CD4-positive, alpha-beta T cell (primary cell): Measurements from ENCODE around the gene ITGB2. TPM values are rescaled to one million over a fixed set of nuclear protein-coding genes. Genes with fewer than 3 reads are reported as not detected.

Experiments
- ATAC-seq: fragments of 200-7000 bp; cut with Tn5 transposase; one replicate; pipeline ENCODE4 v1.10.0; 2022; ENCODE audit warnings: mild to moderate bottlenecking; ENCODE audit not compliant: poor library complexity
- CTCF ChIA-PET: fragments of 350-600 bp; sonication (Branson Sonifier 250); formaldehyde crosslinking; loops from one replicate; lab custom pipeline; 2021; ENCODE audit warnings: antibody characterized with exemption, inconsistent platforms; lab: Charles Lee
- POLR2A ChIA-PET: fragments of 350-600 bp; sonication (Branson Sonifier 250); formaldehyde crosslinking; loops from one replicate; lab custom pipeline; 2021; ENCODE audit warnings: antibody characterized with exemption, inconsistent platforms; lab: Charles Lee
- DNase-seq, 14 experiments: peaks; one replicate each; pipeline ENCODE4 v3.0.0-alpha.2; 2013 to 2020; ENCODE audit warnings: mixed read lengths in 2 of 14
- H3K27ac ChIP-seq, 2 donors: one replicate each; pipeline versions ENCODE4 v1.5.1 to v1.7.0; 2013; ENCODE audit warnings: low read length in 2 of 2, low read depth in 1 of 2, mild to moderate bottlenecking in 1 of 2
- H3K27me3 ChIP-seq, 2 experiments: 1 replicate in 1 of 2; 2 replicates in 1 of 2; pipeline versions ENCODE4 v1.6.1 to v1.7.0; 2013; ENCODE audit warnings: low read length in 2 of 2, control low read depth in 1 of 2, mild to moderate bottlenecking in 1 of 2, moderate library complexity in 1 of 2; ENCODE audit not compliant: insufficient read depth in 2 of 2, control insufficient read depth in 1 of 2
- H3K36me3 ChIP-seq: one replicate; pipeline ENCODE4 v1.6.1; 2013; ENCODE audit warnings: low read length, control low read depth; ENCODE audit not compliant: insufficient read depth
- H3K4me1 ChIP-seq: one replicate; pipeline ENCODE4 v1.6.1; 2013; ENCODE audit warnings: low read length, control low read depth; ENCODE audit not compliant: insufficient read depth
- H3K4me3 ChIP-seq: one replicate; pipeline ENCODE4 v1.5.1; 2013; ENCODE audit warnings: mild to moderate bottlenecking, low read length, moderate library complexity
- H3K9me3 ChIP-seq, 2 experiments: 1 replicate in 1 of 2; 2 replicates in 1 of 2; pipeline versions ENCODE4 v1.6.1 to v1.7.0; 2013; ENCODE audit warnings: low read length in 2 of 2, mild to moderate bottlenecking in 2 of 2, control low read depth in 1 of 2, moderate library complexity in 1 of 2; ENCODE audit not compliant: control insufficient read depth in 1 of 2, insufficient read depth in 1 of 2
- H3K27ac Mint-ChIP-seq: one replicate; pipeline ENCODE4 v1.8.0; 2020; ENCODE audit warnings: mixed read lengths
- H3K27me3 Mint-ChIP-seq: one replicate; pipeline ENCODE4 v1.8.0; 2021; ENCODE audit warnings: mixed read lengths
- H3K36me3 Mint-ChIP-seq: one replicate; pipeline ENCODE4 v1.8.0; 2021; ENCODE audit warnings: low read depth, mixed read lengths
- H3K4me1 Mint-ChIP-seq: one replicate; pipeline ENCODE4 v1.8.0; 2021; ENCODE audit warnings: low read depth, mixed read lengths
- H3K4me3 Mint-ChIP-seq: one replicate; pipeline ENCODE4 v1.8.0; 2020; ENCODE audit warnings: mild to moderate bottlenecking, mixed read lengths
- H3K9me3 Mint-ChIP-seq: one replicate; pipeline ENCODE4 v1.8.0; 2020; ENCODE audit warnings: mixed read lengths
- intact Hi-C, 2 experiments: fragments of 100-400 bp; cut with DNase I in 1 of 2; cut with micrococcal nuclease in 1 of 2; formaldehyde crosslinking; loops; one replicate each; pipeline versions ENCODE4 v1.15.1 to v1.9.0; 2023 to 2025; cut with DNase I, micrococcal nuclease
- total RNA-seq, 174 experiments: library from RNA in 2 of 174; stranded (reverse) in 2 of 174; gene quantifications; one replicate each; pipeline ENCODE4 v1.2.3 and lab custom pipeline; 2021 to 2026
- TF ChIP-seq, protein P1 (sequence below): fragments of 200-600 bp; IDR thresholded peaks from one replicate; pipeline ENCODE4 v1.8.0; 2022; ENCODE audit warnings: antibody characterized with exemption, mild to moderate bottlenecking

Gene ITGB2
- total RNA-seq, 2 experiments from 2014 or later, result 283 to 284 TPM

- intact Hi-C loops, result no loop called here
- Histone ChIP-seq H3K4me3 (no peak overlapping the region), H3K27me3 (no peaks in the 10 kb centered on the region), H3K36me3 (peaks cover 39% of the 10 kb centered on the region), H3K4me1 (peaks cover 85% of the 10 kb centered on the region), H3K27ac (no peak overlapping the region), H3K9me3 (no peaks in the 10 kb centered on the region)
- Mint-ChIP-seq H3K27me3 (no peaks in the 10 kb centered on the region), H3K36me3 (peaks cover 59% of the 10 kb centered on the region), H3K9me3 (no peaks in the 10 kb centered on the region), H3K4me1 (peaks cover 89% of the 10 kb centered on the region), H3K27ac (peak overlapping the region; percentile 92), H3K4me3 (peak overlapping the region; percentile 86)
- DNase-seq, result no peak
- ChIA-PET POLR2A (interaction anchor here (0.7 to 2.0 kb wide), 3 partner anchors 17 to 59 kb away, joined by 3 to 7 read pairs (median 4); no protein-coding TSS in a partner anchor), CTCF (no interaction called here)
- TF ChIP-seq, protein P1, sequence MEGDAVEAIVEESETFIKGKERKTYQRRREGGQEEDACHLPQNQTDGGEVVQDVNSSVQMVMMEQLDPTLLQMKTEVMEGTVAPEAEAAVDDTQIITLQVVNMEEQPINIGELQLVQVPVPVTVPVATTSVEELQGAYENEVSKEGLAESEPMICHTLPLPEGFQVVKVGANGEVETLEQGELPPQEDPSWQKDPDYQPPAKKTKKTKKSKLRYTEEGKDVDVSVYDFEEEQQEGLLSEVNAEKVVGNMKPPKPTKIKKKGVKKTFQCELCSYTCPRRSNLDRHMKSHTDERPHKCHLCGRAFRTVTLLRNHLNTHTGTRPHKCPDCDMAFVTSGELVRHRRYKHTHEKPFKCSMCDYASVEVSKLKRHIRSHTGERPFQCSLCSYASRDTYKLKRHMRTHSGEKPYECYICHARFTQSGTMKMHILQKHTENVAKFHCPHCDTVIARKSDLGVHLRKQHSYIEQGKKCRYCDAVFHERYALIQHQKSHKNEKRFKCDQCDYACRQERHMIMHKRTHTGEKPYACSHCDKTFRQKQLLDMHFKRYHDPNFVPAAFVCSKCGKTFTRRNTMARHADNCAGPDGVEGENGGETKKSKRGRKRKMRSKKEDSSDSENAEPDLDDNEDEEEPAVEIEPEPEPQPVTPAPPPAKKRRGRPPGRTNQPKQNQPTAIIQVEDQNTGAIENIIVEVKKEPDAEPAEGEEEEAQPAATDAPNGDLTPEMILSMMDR, result no peak
- ATAC-seq, result no peak
Observed at GRCh38 chr21:44867464-44867863, 53.2 kb downstream of the ITGB2 start.

DNA sequence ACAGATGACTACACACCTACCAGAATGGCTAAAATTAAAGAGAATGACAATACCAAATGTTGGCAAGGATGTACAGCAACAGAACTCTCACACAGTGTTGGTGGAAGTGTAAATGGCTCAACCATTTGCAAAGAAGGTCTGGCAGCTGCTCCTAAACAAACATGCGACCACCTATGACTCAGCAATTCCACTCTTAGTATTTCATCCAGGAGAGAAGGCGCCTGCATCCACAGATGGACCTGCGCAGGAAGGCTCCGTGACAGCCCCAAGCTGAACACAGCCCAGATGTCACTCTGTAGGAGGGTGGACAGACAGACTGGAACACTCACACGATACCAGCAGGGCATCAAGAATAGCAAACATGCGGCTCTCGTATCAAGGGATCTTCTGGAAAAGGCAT, 53.9 kb downstream of the ITGB2 start:
- TF ChIP-seq, protein P1, result no peak
- Mint-ChIP-seq H3K27me3 (no peaks in the 10 kb centered on the region), H3K4me1 (peaks cover 85% of the 10 kb centered on the region), H3K27ac (peak overlapping the region; percentile 92), H3K4me3 (peak overlapping the region; percentile 2), H3K36me3 (peaks cover 56% of the 10 kb centered on the region), H3K9me3 (no peaks in the 10 kb centered on the region)
- H3K27me3 ChIP-seq, result no peaks in the 10 kb centered on the region
- no peak for ATAC-seq
- H3K4me3 ChIP-seq, result no peak overlapping the region
- intact Hi-C loops, result no loop called here
- peaks cover 84% of the 10 kb centered on the region for H3K4me1 ChIP-seq
- H3K27ac ChIP-seq, result no peak overlapping the region
- DNase-seq, result no peak
- H3K9me3 ChIP-seq, result no peaks in the 10 kb centered on the region
- POLR2A ChIA-PET, result interaction anchor here (2.0 kb wide), 1 partner anchor 19 kb away, joined by 7 read pairs; no protein-coding TSS in a partner anchor
- H3K36me3 ChIP-seq, result peaks cover 42% of the 10 kb centered on the region
- CTCF ChIA-PET, result no interaction called here

DNA sequence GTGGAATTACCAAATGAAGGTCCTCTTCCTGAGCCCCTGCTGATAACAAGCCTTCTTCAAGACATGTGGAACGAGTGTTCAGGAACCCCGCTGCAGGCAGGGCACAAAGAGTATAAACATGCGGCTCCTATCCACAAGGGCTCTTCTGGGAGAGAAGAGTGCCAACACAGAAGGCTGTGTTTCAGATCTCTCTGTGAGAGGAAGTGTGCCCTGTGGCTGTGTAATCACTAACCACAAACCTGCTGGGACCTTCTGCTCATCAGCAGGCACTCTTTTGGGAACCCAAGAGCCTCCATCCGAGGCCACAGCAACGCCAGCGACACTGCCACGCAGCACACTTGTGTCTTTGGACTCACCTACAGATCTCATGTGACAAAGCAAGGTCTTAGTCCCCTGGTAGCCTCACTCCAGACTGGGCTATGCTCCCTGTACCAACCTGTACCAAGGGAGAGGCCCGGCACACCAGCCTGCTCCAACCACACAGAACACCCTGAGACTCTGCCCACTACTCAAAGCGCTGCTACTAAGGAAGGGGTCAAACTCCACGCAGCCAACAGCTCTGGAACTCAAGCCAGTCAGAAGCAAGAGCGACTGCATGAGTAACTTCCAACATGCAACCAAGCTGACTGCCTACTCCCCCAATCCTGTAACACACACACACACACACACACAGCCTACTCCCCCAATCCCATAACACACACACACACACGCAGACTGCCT, 55.0 kb downstream of the ITGB2 start:
- CTCF ChIA-PET, result no interaction called here
- H3K4me3 ChIP-seq, result peak overlapping the region; percentile 20
- peaks cover 63% of the 10 kb centered on the region for H3K36me3 Mint-ChIP-seq
- H3K27ac ChIP-seq, result peak overlapping the region; percentile 15 to 30
- TF ChIP-seq, protein P1, result no peak
- peak overlapping the region; percentile 58 for H3K27ac Mint-ChIP-seq
- peak overlapping the region; percentile 71 for H3K4me3 Mint-ChIP-seq
- POLR2A ChIA-PET, result interaction anchor here (2.4 kb wide), 1 partner anchor 8 kb away, joined by 11 read pairs; the partner anchor contains the start of gene PTTG1IP
- peaks cover 80% of the 10 kb centered on the region for H3K4me1 ChIP-seq
- no peaks in the 10 kb centered on the region for H3K27me3 ChIP-seq
- no peaks in the 10 kb centered on the region for H3K9me3 ChIP-seq
- H3K9me3 Mint-ChIP-seq, result no peaks in the 10 kb centered on the region
- DNase-seq, result peak in 4 of 14 experiments; percentile 46 to 62 (median 54)
- H3K27me3 Mint-ChIP-seq, result no peaks in the 10 kb centered on the region
- intact Hi-C loops, result no loop called here
- ATAC-seq, result peak; percentile 33
- peaks cover 50% of the 10 kb centered on the region for H3K36me3 ChIP-seq
- peaks cover 83% of the 10 kb centered on the region for H3K4me1 Mint-ChIP-seq
